NB4 (cell line): Measurements from ENCODE around the gene TMEM38A.

Source experiments
- CTCF ChIP-seq: IDR thresholded peaks from one replicate; pipeline ENCODE4 v1.5.1; 2012; ENCODE audit warnings: low read depth, low read length
- MAX ChIP-seq: IDR thresholded peaks from 2 replicates; pipeline ENCODE4 v1.6.1; 2011; ENCODE audit warnings: low read depth, low read length
- MYC ChIP-seq: IDR thresholded peaks from 2 replicates; pipeline ENCODE4 v1.6.1; 2011; ENCODE audit warnings: low read depth, low read length
- POLR2A ChIP-seq: IDR thresholded peaks from 2 replicates; pipeline ENCODE4 v1.6.1; 2011; ENCODE audit warnings: mild to moderate bottlenecking; ENCODE audit not compliant: insufficient read length; ENCODE audit errors: extremely low read depth

- TF ChIP-seq POLR2A: no peak
- no peak for TF ChIP-seq CTCF
- TF ChIP-seq MAX: no peak
- no peak for TF ChIP-seq MYC
These were observed 77.0 kb downstream of the TMEM38A start for GRCh38 chr19:16737911-16738310.
